GM18505 (cell line): Measurements from ENCODE around the gene PARP12.

Experiments used
- ATAC-seq: cut with Tn5 transposase; IDR thresholded peaks from one replicate; pipeline ENCODE4 v1.9.1; 2021; ENCODE audit not compliant: unreplicated experiment
- POLR2A ChIP-seq: IDR thresholded peaks from 4 replicates; pipeline ENCODE4 v1.6.1; 2011; ENCODE audit warnings: borderline replicate concordance; ENCODE audit not compliant: insufficient read depth, insufficient read length; ENCODE audit errors: extremely low read depth

The PARP12 gene

GRCh38 chr7:140054751-140055150, 8.0 kb downstream of the PARP12 start:
- no peak for TF ChIP-seq POLR2A
- no peak for ATAC-seq

GRCh38 chr7:140053812-140054539, 8.8 kb downstream of the PARP12 start:
- peak; percentile 78 for ATAC-seq

DNA sequence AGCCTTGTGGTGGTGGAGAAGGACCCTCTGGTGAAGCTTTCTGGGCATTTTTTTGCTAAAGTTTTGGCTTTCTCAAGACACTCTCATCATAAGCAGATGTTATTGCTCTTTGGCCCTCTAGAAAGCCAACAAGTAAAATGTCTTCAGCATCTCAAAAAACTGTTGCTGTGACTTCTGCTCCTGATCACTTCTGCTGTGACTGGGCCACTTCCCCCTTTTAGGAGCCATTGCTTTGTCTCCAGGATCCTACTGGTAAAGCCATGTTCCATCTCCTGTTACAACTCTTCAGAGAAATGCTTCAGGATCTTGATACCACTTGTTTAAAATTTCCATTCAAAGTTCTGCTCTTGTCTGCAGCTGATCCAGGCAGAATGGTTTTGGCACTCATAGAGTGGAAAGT, 10.9 kb downstream of the PARP12 start:
- TF ChIP-seq POLR2A: no peak
- ATAC-seq: no peak

More at GRCh38 chr7:140053812-140054539, 8.8 kb downstream of the PARP12 start:
- no peak for TF ChIP-seq POLR2A

DNA sequence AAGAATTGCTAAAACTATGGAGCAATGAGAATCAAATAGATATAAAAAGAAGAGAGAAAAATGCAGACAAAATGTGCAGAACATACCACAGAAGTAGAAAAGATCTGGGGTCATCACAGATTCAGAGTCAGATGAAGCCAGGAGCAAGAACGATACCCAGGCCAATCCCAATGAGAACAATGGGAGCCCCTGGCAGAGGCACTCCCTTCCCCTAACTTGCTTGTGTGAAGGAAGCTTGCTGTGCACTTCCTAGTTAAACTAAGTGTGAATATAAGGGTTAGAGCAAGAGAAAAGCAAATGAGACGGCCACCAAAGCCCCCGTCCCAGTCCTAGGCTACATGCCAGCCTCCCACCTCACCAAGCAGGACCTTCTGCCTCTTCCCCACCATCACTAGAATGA, 12.7 kb downstream of the PARP12 start:
- TF ChIP-seq POLR2A: no peak
- no peak for ATAC-seq

- no peak for TF ChIP-seq POLR2A
- ATAC-seq: no peak
Measured at GRCh38 chr7:140049339-140050024, 13.3 kb downstream of the PARP12 start.

GRCh38 chr7:140048989-140049338, 13.8 kb downstream of the PARP12 start:
- no peak for ATAC-seq
- TF ChIP-seq POLR2A: no peak

DNA sequence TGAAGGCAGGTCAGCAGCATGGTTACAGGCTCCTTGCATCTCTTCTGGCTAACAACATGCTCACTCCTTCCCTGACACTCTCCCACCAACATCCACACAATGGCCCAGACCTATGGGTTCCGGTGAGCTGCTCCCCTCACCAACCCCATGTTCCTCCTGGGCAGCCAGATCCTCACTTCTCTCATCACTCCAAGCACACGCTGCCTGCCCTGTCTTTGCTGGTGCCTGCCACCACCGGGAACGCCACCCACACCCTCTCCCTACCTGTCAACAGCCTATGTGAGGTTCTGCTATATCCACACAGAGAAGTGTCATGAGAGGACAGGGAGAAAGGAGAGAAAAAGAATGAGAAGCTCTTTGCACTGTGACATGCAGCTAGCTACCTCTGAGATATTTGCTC, 14.6 kb downstream of the PARP12 start:
- TF ChIP-seq POLR2A: no peak

GRCh38 chr7:140047197-140047596, 15.6 kb downstream of the PARP12 start:
- TF ChIP-seq POLR2A: no peak
- no peak for ATAC-seq

More for the DNA sequence above, 14.6 kb downstream of the PARP12 start:
- ATAC-seq: no peak

GRCh38 chr7:140045697-140046096, 17.1 kb downstream of the PARP12 start:
- TF ChIP-seq POLR2A: no peak
- ATAC-seq: no peak

- no peak for ATAC-seq
- no peak for TF ChIP-seq POLR2A
Measured at GRCh38 chr7:140044251-140044650, 18.5 kb downstream of the PARP12 start.

GRCh38 chr7:140042386-140042670, 20.4 kb downstream of the PARP12 start:
- no peak for ATAC-seq
- TF ChIP-seq POLR2A: no peak

DNA sequence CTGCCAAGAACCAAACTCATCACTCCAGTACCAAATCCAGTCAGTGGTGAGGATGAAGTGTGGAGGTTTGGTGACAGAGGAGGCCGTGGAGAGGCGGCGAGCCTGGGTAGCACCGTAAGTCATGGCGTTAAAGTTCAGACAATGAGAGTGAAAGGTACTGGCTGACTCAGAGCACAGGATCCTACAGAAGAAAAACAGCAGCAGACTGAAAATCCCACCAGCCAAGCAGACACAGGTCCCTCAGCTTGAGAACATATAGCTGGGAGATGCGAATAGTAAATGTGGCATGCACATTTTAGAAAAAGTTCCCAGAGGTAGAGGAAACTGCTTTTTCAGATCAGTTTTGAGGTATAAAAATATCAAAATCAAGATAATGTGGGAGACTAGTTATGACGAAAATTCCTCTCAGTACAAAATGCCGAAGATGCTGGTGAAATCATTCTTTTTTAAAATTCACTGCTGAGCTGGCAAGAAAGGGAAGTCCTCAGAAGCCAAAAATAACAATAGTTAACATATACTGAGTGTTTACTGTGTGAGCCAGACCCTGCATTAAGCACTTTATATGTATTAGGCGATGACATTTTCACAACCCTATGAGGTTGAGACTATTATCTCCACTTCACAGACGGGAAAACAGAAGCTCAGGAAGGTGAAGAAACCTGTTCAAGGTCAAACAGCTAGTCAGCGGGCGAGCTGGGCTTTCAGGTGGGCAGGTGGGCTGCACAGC, 20.9 kb downstream of the PARP12 start:
- ATAC-seq: no peak
- TF ChIP-seq POLR2A: no peak

DNA sequence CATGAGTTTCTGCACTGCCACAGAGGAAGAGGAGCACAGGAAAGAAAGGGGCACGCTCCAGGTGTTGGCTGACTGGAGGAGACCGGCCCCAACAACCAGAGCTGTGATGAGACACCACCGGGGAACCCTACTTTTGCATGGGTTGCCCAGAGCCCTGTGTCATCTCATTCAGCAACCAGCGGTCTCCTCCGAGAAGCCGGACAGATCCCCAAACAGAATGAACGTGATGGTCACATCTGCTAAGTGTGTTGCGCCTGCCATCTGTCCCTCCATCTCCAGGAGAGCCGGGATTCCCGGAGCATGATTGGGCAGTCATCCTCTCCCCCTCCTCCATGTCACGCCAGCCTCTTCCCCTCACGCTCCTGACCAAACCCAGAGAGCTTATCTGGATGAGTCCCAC, 22.9 kb downstream of the PARP12 start:
- no peak for TF ChIP-seq POLR2A
- no peak for ATAC-seq

DNA sequence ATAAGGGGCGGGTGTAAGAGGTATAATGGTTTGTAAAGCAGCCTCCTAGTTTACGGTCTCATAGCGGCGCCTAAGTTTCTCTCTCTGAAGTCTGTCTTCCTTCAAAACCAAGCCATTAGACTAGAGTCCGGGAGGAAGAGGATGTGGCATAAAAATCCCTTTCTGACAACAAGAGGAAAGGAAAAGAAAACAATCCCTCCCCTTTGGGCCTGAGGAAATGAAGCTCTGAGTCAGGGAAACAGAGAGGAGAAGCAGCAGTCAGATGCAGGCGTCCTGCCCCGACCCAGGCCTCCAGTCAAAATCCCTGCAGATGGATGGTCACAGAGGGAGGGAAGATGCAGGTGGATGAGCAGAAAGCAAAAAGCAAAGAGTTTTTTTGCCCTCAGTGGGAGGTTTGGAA, 23.7 kb downstream of the PARP12 start:
- no peak for TF ChIP-seq POLR2A
- no peak for ATAC-seq
